ENCODE data around the gene NPIPA7. TPM values are rescaled to one million over a fixed set of nuclear protein-coding genes. Genes with fewer than 3 reads are reported as not detected.
"Not testable (repeated sequence)": the region's sequence is repeated elsewhere in the genome, so short reads cannot be mapped to it uniquely, and the experiment has no call there.

Gene NPIPA7
- total and polyA plus RNA-seq, 4 donors, result 1.4 to 10.5 (median 3.7) TPM

DNA sequence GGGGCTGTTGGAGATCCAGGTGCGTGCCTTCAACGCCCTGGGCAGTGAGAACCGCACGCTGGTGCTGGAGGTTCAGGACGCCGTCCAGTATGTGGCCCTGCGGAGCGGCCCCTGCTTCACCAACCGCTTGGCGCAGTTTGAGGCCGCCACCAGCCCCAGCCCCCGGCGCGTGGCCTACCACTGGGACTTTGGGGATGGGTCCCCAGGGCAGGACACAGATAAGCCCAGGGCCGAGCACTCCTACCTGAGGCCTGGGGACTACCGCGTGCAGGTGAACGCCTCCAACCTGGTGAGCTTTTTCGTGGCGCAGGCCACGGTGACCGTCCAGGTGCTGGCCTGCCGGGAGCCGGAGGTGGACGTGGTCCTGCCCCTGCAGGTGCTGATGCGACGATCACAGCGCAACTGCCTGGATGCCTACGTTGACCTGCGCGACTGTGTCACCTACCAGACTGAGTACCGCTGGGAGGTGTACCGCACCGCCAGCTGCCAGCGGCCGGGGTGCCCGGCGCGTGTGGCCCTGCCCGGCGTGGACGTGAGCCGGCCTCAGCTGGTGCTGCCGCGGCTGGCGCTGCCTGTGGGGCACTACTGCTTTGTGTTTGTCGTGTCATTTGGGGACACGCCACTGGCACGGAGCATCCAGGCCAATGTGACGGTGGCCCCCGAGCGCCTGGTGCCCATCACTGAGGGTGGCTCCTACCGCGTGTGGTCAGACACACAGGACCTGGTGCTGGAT is 12.2 kb upstream of the NPIPA7 start:
- not testable (repeated sequence) for H3K4me3 ChIP-seq (ENCODE audit: low read depth in 1 of 3, low read length in 3 of 3); H3K9ac ChIP-seq (ENCODE audit: low read depth in 1 of 2, low read length in 2 of 2); H3K36me3 ChIP-seq (ENCODE audit: control insufficient read depth in 4 of 4, insufficient read depth in 3 of 4, low read depth in 1 of 4, low read length in 3 of 4); H3K27me3 ChIP-seq (ENCODE audit: control insufficient read depth in 4 of 4, insufficient read depth in 4 of 4, low read length in 3 of 4); H3K4me1 ChIP-seq (ENCODE audit: control insufficient read depth in 4 of 4, insufficient read depth in 4 of 4, low read length in 3 of 4); H3K27ac ChIP-seq (ENCODE audit: low read depth in 1 of 2, low read length in 2 of 2); DNase-seq (ENCODE audit: low spot score); H3K9me3 ChIP-seq (ENCODE audit: control insufficient read depth in 4 of 4, low read length in 3 of 4)
- WGBS, result 95% methylated on average over 34 of the region's 54 CpGs

- H3K9ac ChIP-seq (ENCODE audit: low read depth in 1 of 2, low read length in 2 of 2); H3K27me3 ChIP-seq (ENCODE audit: control insufficient read depth in 4 of 4, insufficient read depth in 4 of 4, low read length in 3 of 4); H3K36me3 ChIP-seq (ENCODE audit: control insufficient read depth in 4 of 4, insufficient read depth in 3 of 4, low read depth in 1 of 4, low read length in 3 of 4); DNase-seq (ENCODE audit: low spot score); H3K9me3 ChIP-seq (ENCODE audit: control insufficient read depth in 4 of 4, low read length in 3 of 4); H3K4me3 ChIP-seq (ENCODE audit: low read depth in 1 of 3, low read length in 3 of 3); H3K27ac ChIP-seq (ENCODE audit: low read depth in 1 of 2, low read length in 2 of 2); H3K4me1 ChIP-seq (ENCODE audit: control insufficient read depth in 4 of 4, insufficient read depth in 4 of 4, low read length in 3 of 4): not testable (repeated sequence)
- no CpG with 5 or more reads among the region's 23 CpGs for WGBS
Observed at GRCh38 chr16:16367285-16367628, 11.7 kb upstream of the NPIPA7 start.

DNA sequence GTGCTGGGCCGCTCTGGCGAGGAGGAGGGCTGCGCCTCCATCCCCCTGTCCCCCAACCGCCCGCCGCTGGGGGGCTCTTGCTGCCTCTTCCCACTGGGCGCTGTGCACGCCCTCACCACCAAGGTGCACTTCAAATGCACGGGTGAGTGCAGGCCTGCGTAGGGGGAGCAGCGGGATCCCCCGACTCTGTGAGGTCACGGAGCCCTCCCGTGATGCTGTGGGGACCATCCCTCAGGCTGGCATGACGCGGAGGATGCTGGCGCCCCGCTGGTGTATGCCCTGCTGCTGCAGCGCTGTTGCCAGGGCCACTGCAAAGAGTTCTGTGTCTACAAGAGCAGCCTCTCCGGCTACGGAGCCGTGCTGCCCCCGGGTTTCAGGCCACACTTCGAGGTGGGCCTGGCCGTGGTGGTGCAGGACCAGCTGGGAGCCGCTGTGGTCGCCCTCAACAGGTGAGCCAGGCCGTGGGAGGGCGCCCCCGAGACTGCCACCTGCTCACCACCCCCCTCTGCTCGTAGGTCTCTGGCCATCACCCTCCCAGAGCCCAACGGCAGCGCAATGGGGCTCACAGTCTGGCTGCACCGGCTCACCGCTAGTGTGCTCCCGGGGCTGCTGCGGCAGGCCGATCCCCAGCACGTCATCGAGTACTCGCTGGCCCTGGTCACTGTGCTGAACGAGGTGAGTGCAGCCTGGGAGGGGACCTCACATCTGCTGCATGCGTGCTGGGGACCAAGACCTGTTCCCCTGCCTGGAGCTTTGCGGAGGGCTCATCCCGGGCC is 9.7 kb upstream of the NPIPA7 start:
- H3K36me3 ChIP-seq (ENCODE audit: control insufficient read depth in 4 of 4, insufficient read depth in 3 of 4, low read depth in 1 of 4, low read length in 3 of 4); H3K9me3 ChIP-seq (ENCODE audit: control insufficient read depth in 4 of 4, low read length in 3 of 4); H3K9ac ChIP-seq (ENCODE audit: low read depth in 1 of 2, low read length in 2 of 2); H3K27ac ChIP-seq (ENCODE audit: low read depth in 1 of 2, low read length in 2 of 2); DNase-seq (ENCODE audit: low spot score); H3K4me3 ChIP-seq (ENCODE audit: low read depth in 1 of 3, low read length in 3 of 3); H3K27me3 ChIP-seq (ENCODE audit: control insufficient read depth in 4 of 4, insufficient read depth in 4 of 4, low read length in 3 of 4); H3K4me1 ChIP-seq (ENCODE audit: control insufficient read depth in 4 of 4, insufficient read depth in 4 of 4, low read length in 3 of 4): not testable (repeated sequence)
- 51% methylated on average over 27 of the region's 45 CpGs for WGBS

DNA sequence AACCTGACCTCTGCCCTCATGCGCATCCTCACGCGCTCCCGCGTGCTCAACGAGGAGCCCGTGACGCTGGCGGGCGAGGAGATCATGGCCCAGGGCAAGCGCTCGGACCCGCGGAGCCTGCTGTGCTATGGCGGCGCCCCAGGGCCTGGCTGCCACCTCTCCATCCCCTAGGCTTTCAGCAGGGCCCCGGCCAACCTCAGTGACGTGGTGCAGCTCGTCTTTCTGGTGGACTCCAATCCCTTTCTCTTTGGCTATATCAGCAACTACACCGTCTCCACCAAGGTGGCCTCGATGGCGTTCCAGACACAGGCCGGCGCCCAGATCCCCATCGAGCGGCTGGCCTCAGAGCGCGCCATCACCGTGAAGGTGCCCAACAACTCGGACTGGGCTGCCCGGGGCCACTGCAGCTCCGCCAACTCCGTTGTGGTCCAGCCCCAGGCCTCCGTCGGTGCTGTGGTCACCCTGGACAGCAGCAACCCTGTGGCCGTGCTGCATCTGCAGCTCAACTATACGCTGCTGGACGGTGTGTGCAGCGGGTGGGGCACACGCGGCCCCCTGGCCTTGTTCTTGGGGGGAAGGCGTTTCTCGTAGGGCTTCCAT is 7.7 kb upstream of the NPIPA7 start:
- H3K27me3 ChIP-seq (ENCODE audit: control insufficient read depth in 4 of 4, insufficient read depth in 4 of 4, low read length in 3 of 4); H3K36me3 ChIP-seq (ENCODE audit: control insufficient read depth in 4 of 4, insufficient read depth in 3 of 4, low read depth in 1 of 4, low read length in 3 of 4); DNase-seq (ENCODE audit: low spot score); H3K9ac ChIP-seq (ENCODE audit: low read depth in 1 of 2, low read length in 2 of 2); H3K4me3 ChIP-seq (ENCODE audit: low read depth in 1 of 3, low read length in 3 of 3); H3K9me3 ChIP-seq (ENCODE audit: control insufficient read depth in 4 of 4, low read length in 3 of 4); H3K27ac ChIP-seq (ENCODE audit: low read depth in 1 of 2, low read length in 2 of 2); H3K4me1 ChIP-seq (ENCODE audit: control insufficient read depth in 4 of 4, insufficient read depth in 4 of 4, low read length in 3 of 4): not testable (repeated sequence)
- WGBS, result 87% methylated on average over 15 of the region's 43 CpGs

DNA sequence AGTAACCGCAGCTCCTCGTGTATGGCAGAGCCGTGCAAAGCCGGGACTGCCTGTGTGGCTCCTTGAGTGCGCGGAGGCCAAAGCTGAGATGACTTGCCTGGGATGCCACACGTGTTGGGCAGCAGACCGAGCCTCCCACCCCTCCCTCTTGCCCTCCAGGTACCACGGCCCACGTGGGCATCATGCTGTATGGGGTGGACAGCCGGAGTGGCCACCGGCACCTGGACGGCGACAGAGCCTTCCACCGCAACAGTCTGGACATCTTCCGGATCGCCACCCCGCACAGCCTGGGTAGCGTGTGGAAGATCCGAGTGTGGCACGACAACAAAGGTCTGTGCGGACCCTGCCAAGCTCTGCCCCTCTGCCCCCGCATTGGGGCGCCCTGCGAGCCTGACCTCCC is 4.7 kb upstream of the NPIPA7 start:
- not testable (repeated sequence) for H3K27ac ChIP-seq (ENCODE audit: low read depth in 1 of 2, low read length in 2 of 2); H3K9me3 ChIP-seq (ENCODE audit: control insufficient read depth in 4 of 4, low read length in 3 of 4); DNase-seq (ENCODE audit: low spot score); H3K4me3 ChIP-seq (ENCODE audit: low read depth in 1 of 3, low read length in 3 of 3); H3K4me1 ChIP-seq (ENCODE audit: control insufficient read depth in 4 of 4, insufficient read depth in 4 of 4, low read length in 3 of 4); H3K9ac ChIP-seq (ENCODE audit: low read depth in 1 of 2, low read length in 2 of 2); H3K36me3 ChIP-seq (ENCODE audit: control insufficient read depth in 4 of 4, insufficient read depth in 3 of 4, low read depth in 1 of 4, low read length in 3 of 4); H3K27me3 ChIP-seq (ENCODE audit: control insufficient read depth in 4 of 4, insufficient read depth in 4 of 4, low read length in 3 of 4)
- 88% methylated on average over 6 of the region's 25 CpGs for WGBS

- H3K27me3 ChIP-seq (ENCODE audit: control insufficient read depth in 4 of 4, insufficient read depth in 4 of 4, low read length in 3 of 4); H3K4me3 ChIP-seq (ENCODE audit: low read depth in 1 of 3, low read length in 3 of 3); H3K4me1 ChIP-seq (ENCODE audit: control insufficient read depth in 4 of 4, insufficient read depth in 4 of 4, low read length in 3 of 4); H3K27ac ChIP-seq (ENCODE audit: low read depth in 1 of 2, low read length in 2 of 2); H3K9ac ChIP-seq (ENCODE audit: low read depth in 1 of 2, low read length in 2 of 2); H3K9me3 ChIP-seq (ENCODE audit: control insufficient read depth in 4 of 4, low read length in 3 of 4); H3K36me3 ChIP-seq (ENCODE audit: control insufficient read depth in 4 of 4, insufficient read depth in 3 of 4, low read depth in 1 of 4, low read length in 3 of 4); DNase-seq (ENCODE audit: low spot score): not testable (repeated sequence)
- WGBS, result no CpG with 5 or more reads among the region's 6 CpGs
Observed at GRCh38 chr16:16399685-16400084, 20.7 kb downstream of the NPIPA7 start.

DNA sequence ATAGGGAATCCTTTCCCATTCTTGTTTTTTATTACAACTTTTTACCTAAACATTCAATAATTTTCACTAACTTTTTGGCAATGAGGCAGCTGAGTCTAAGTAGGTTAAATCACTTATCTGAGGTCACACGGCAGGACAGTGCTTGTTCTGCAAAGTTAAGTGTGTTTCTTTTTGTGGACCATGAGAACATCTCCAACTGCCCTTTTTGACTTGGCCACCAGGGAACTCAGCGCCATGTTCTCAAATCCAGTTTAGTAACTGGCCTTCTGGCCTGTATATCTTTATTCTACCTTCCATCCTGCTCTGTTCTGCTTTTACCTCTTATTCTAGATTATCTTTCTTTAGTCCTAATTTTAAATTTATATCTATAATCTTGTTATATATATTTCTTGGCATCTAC is 23.4 kb downstream of the NPIPA7 start:
- not testable (repeated sequence) for H3K27ac ChIP-seq (ENCODE audit: low read depth in 1 of 2, low read length in 2 of 2); H3K9me3 ChIP-seq (ENCODE audit: control insufficient read depth in 4 of 4, low read length in 3 of 4); H3K4me3 ChIP-seq (ENCODE audit: low read depth in 1 of 3, low read length in 3 of 3); H3K4me1 ChIP-seq (ENCODE audit: control insufficient read depth in 4 of 4, insufficient read depth in 4 of 4, low read length in 3 of 4); H3K27me3 ChIP-seq (ENCODE audit: control insufficient read depth in 4 of 4, insufficient read depth in 4 of 4, low read length in 3 of 4); H3K36me3 ChIP-seq (ENCODE audit: control insufficient read depth in 4 of 4, insufficient read depth in 3 of 4, low read depth in 1 of 4, low read length in 3 of 4); H3K9ac ChIP-seq (ENCODE audit: low read depth in 1 of 2, low read length in 2 of 2); DNase-seq (ENCODE audit: low spot score)
- no CpG with 5 or more reads among the region's 2 CpGs for WGBS

GRCh38 chr16:16404283-16404682 is 25.3 kb downstream of the NPIPA7 start:
- H3K36me3 ChIP-seq (ENCODE audit: control insufficient read depth in 4 of 4, insufficient read depth in 3 of 4, low read depth in 1 of 4, low read length in 3 of 4); H3K4me3 ChIP-seq (ENCODE audit: low read depth in 1 of 3, low read length in 3 of 3); H3K9me3 ChIP-seq (ENCODE audit: control insufficient read depth in 4 of 4, low read length in 3 of 4); H3K27me3 ChIP-seq (ENCODE audit: control insufficient read depth in 4 of 4, insufficient read depth in 4 of 4, low read length in 3 of 4); DNase-seq (ENCODE audit: low spot score); H3K27ac ChIP-seq (ENCODE audit: low read depth in 1 of 2, low read length in 2 of 2); H3K9ac ChIP-seq (ENCODE audit: low read depth in 1 of 2, low read length in 2 of 2); H3K4me1 ChIP-seq (ENCODE audit: control insufficient read depth in 4 of 4, insufficient read depth in 4 of 4, low read length in 3 of 4): not testable (repeated sequence)
- WGBS, result no CpG with 5 or more reads among the region's 1 CpG
